Hematopoietic multipotent progenitor cell treated with erythropoietin and hydrocortisone succinate and interleukin-3 and kit ligand, for 6 days (in vitro differentiated cells): ENCODE measurements around the gene RAP1B.

Experiments
- DNase-seq: peaks from one replicate; pipeline ENCODE4 v3.0.0-alpha.2; 2015

The RAP1B gene

GRCh38 chr12:68610370-68611093, at the start of gene RAP1B:
RAP1B (plus strand) TSS chr12:68610899; CDS start chr12:68648725, 37,826 bp downstream.
- DNase-seq: peak; percentile 94

GRCh38 chr12:68561830-68562229, 48.9 kb upstream of the RAP1B start:
- DNase-seq: no peak

GRCh38 chr12:68564166-68564565, 46.5 kb upstream of the RAP1B start:
- DNase-seq: no peak

GRCh38 chr12:68565391-68565903, 45.3 kb upstream of the RAP1B start:
- peak; percentile 18 for DNase-seq

- DNase-seq: no peak
Observed at GRCh38 chr12:68568922-68569569, 41.7 kb upstream of the RAP1B start.

- DNase-seq: no peak
Observed at GRCh38 chr12:68572661-68573060, 38.0 kb upstream of the RAP1B start.

- DNase-seq: no peak
Observed at GRCh38 chr12:68573406-68573805, 37.3 kb upstream of the RAP1B start.

- DNase-seq: no peak
Observed at GRCh38 chr12:68577949-68578348, 32.8 kb upstream of the RAP1B start.

- DNase-seq: no peak
Observed at GRCh38 chr12:68578765-68579164, 31.9 kb upstream of the RAP1B start.

- DNase-seq: no peak
Observed at GRCh38 chr12:68579254-68579653, 31.4 kb upstream of the RAP1B start.

- no peak for DNase-seq
Observed at GRCh38 chr12:68580911-68581310, 29.8 kb upstream of the RAP1B start.

GRCh38 chr12:68581926-68582325, 28.8 kb upstream of the RAP1B start:
- no peak for DNase-seq

GRCh38 chr12:68585966-68586365, 24.7 kb upstream of the RAP1B start:
- no peak for DNase-seq

- DNase-seq: peak; percentile 78
Observed at GRCh38 chr12:68587448-68587873, 23.2 kb upstream of the RAP1B start.

- DNase-seq: no peak
Observed at GRCh38 chr12:68589194-68589593, 21.5 kb upstream of the RAP1B start.

- no peak for DNase-seq
Observed at GRCh38 chr12:68591734-68592418, 18.8 kb upstream of the RAP1B start.

GRCh38 chr12:68595241-68595640, 15.5 kb upstream of the RAP1B start:
- no peak for DNase-seq

GRCh38 chr12:68601767-68602166, 8.9 kb upstream of the RAP1B start:
- DNase-seq: no peak

- no peak for DNase-seq
Observed at GRCh38 chr12:68602720-68603119, 8.0 kb upstream of the RAP1B start.

- no peak for DNase-seq
Observed at GRCh38 chr12:68608191-68608590, 2.5 kb upstream of the RAP1B start.

- peak; percentile 79 for DNase-seq
Observed at GRCh38 chr12:68609998-68610369, 715 bp upstream of the RAP1B start.

- DNase-seq: peak; percentile 68
Observed at GRCh38 chr12:68611094-68611805, 551 bp downstream of the RAP1B start.

- no peak for DNase-seq
Observed at GRCh38 chr12:68611806-68612160, 1.1 kb downstream of the RAP1B start.
